ENCODE results near the gene PCLO.

The PCLO gene

GRCh38 chr7:82818171-82818570 lies 344.5 kb downstream of the PCLO start:
- DNase-seq, result no peak

- DNase-seq, result no peak
Measured at GRCh38 chr7:82816272-82816671, 346.4 kb downstream of the PCLO start.

GRCh38 chr7:82810558-82811259 lies 352.0 kb downstream of the PCLO start:
- DNase-seq, result peak; percentile 1

- DNase-seq, result no peak
Measured at GRCh38 chr7:82808633-82809032, 354.1 kb downstream of the PCLO start.

GRCh38 chr7:82805527-82805960 lies 357.1 kb downstream of the PCLO start:
- no peak for DNase-seq

GRCh38 chr7:82803411-82803810 lies 359.3 kb downstream of the PCLO start:
- DNase-seq, result no peak

GRCh38 chr7:82789883-82790609 lies 372.6 kb downstream of the PCLO start:
- DNase-seq, result no peak

GRCh38 chr7:82778021-82778420 lies 384.7 kb downstream of the PCLO start:
- DNase-seq, result no peak

- no peak for DNase-seq
Measured at GRCh38 chr7:82762880-82763279, 399.8 kb downstream of the PCLO start.

- no peak for DNase-seq
Measured at GRCh38 chr7:82760831-82761230, 401.9 kb downstream of the PCLO start.

GRCh38 chr7:82760074-82760473 lies 402.6 kb downstream of the PCLO start:
- DNase-seq, result no peak

GRCh38 chr7:82755705-82756551 lies 406.8 kb downstream of the PCLO start:
- DNase-seq, result no peak

GRCh38 chr7:82750007-82750406 lies 412.7 kb downstream of the PCLO start:
- no peak for DNase-seq

- no peak for DNase-seq
Measured at GRCh38 chr7:82745820-82746219, 416.9 kb downstream of the PCLO start.

- DNase-seq, result no peak
Measured at GRCh38 chr7:82745117-82745516, 417.6 kb downstream of the PCLO start.

GRCh38 chr7:82742163-82742562 lies 420.5 kb downstream of the PCLO start:
- DNase-seq, result no peak

GRCh38 chr7:82741493-82741892 lies 421.2 kb downstream of the PCLO start:
- no peak for DNase-seq

GRCh38 chr7:82740246-82740848 lies 422.3 kb downstream of the PCLO start:
- no peak for DNase-seq

GRCh38 chr7:82736633-82737032 lies 426.1 kb downstream of the PCLO start:
- no peak for DNase-seq

- no peak for DNase-seq
Measured at GRCh38 chr7:82732677-82733076, 430.0 kb downstream of the PCLO start.

GRCh38 chr7:82729172-82730030 lies 433.3 kb downstream of the PCLO start:
- DNase-seq, result no peak

Data from NCI-H510A (cell line).